ENCODE results near the gene ARF3.
A peak's percentile ranks its signal among the peaks of the same experiment; 100 is the strongest.

- peak; percentile 68 for TF ChIP-seq CTCF (conservative IDR thresholded peaks at IDR 0.05; ENCODE audit: low read length)
- no peak for TF ChIP-seq EZH2phosphoT487 (IDR thresholded peaks at IDR 0.05; ENCODE audit: borderline replicate concordance)
Observed at GRCh38 chr12:48903982-48904411, 53.3 kb downstream of the ARF3 start.
